Stimulated activated CD8-positive, alpha-beta memory T cell treated with anti-CD3 and anti-CD28 coated beads, Interleukin-4, amount 100 ng/mL, for 48 hours (primary cell): ENCODE data around the gene CFAP251.

Source experiments
- DNase-seq: peaks from one replicate; pipeline ENCODE4 v3.0.0-alpha.2; 2020

CFAP251 gene

DNA sequence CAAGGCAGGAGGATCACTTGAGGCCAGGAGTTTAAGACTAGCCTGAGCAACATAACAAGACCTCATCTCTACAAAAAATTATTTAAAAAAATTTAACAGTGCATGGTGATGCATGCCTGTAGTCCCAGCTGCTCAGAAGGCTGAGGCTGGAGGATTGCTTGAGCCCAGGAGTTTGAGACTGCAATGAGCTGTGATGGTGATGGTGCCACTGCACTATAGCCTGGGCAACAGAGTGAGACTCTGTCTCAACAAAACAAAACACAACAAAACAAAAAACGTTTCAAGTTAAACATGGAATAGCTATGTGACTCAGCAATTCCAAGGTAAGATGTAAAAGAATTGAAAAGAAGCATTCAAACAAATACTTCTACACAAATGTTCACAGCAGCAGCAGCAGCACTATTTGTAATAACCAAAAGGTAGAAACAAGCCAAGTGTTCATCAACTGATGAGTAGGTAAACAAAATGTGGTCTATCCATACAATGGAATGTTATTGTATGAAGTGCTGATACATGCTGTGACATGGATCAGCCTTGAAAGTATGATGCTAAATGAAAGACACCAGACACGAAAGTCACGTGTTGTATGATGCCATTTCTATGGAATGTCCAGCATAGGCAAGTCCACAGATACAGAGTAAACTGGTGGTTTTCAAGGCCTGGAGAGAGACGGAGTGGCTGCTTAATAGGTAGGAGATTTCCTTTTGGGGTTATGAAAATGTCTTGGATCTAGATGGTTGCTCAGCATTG lies 31.4 kb downstream of the CFAP251 start:
- no peak for DNase-seq

DNA sequence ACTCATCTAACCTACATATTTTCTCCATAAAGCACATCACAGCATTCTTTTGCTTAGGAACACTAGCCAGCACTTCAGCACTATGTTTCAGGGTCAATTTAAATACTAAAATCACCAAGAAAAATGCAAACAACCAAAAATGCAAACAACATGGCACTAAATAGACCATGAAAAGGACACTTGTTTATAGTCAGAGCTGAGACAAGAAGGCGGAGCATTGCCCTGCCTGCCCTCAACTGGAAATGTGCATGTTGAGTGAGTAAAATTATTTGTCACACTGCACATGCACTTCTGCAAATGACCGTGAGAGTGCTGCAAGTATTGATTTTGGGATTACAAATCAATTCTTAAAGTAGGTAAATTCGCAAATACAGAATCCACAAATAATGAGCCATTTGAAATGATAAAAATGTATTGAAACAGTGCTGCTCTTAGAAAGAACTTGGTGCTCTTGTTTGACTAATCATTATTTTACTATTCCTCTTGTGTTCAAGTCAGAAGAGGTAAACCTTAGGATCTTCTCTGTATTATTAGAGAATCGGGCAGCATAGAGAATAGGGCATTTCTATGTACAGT lies 34.8 kb downstream of the CFAP251 start:
- no peak for DNase-seq

DNA sequence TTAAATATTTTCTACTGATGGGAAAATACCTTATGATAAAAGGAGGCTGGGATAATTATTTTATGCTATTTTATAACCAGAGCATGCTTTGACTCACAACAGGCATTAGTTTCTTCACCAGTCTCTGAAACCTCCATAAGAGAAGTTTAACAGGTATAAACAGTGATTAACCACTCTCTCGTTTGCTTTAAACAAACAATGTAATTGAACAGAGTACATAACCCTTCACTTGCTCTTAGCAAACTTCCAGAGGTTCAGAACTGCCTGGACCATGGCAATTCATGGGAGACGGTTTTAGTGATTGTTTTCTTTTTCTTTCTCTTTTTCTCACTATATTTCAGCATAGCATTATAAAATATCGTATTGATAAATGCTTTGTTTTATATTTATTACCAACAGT lies 35.3 kb downstream of the CFAP251 start:
- no peak for DNase-seq

GRCh38 chr12:121955258-121956237 lies 37.2 kb downstream of the CFAP251 start:
- DNase-seq, result no peak

DNA sequence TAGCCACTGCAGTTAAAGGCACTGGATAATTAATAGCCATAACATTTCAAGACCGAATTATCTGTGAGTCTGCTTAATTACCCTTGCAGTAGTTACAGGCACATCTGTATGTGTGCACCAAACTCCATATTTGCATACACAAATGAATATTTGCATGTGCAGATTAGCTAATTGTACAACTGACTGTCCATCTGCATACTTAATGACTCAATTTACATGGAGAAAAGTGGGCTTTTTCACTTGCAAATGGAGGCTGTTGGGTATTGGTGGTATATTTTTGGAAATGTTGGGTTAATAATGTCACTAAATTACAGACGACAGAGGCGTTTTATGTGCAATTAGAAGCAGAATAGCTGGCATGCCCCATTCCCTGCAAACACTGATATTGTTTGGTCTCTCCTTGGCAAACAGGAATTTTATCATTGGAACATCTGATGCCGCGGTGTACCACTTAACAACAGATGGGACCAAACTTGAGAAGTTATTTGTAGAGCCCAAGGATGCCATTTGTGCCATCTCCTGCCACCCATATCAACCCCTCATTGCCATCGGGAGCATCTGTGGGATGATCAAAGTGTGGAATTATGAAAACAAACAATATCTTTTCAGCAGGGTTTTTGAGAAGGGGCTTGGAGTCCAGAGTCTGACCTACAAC lies 39.6 kb downstream of the CFAP251 start:
- DNase-seq, result no peak

GRCh38 chr12:121958541-121959240 lies 40.3 kb downstream of the CFAP251 start:
- DNase-seq, result no peak

- DNase-seq, result no peak
Measured at GRCh38 chr12:121960541-121960940, 42.1 kb downstream of the CFAP251 start.

DNA sequence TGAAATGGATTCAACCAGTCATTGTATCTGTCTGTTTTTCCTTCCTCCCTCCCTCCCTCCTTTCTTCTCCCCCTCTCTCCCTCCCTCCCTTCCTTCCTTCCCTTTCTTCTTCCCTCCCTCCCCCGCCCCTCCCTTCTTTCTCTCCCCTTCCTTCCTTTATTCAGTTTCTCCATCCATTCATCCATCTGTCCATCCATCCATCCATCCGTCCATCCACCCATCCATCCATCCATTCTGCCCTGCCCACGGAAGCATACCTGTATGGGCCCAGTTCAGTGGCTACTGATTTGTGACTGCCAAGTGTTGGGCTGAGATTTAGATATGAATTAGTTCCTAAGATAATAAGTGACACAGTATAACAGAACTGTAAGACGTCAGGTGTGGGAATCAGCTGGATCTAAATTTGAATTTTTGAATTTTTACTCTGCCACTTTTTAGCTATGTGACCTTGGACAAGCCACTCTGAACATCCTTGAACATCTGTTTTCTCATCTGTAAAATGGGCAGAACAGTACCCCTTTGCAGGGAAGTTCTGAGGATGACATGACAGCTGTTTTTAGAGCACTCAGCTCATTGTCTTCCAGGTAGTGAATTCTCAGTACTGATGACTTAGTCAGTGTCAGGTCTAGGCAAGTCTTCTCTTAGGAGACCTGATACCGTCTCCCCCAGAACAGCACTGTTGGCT lies 42.9 kb downstream of the CFAP251 start:
- no peak for DNase-seq

DNA sequence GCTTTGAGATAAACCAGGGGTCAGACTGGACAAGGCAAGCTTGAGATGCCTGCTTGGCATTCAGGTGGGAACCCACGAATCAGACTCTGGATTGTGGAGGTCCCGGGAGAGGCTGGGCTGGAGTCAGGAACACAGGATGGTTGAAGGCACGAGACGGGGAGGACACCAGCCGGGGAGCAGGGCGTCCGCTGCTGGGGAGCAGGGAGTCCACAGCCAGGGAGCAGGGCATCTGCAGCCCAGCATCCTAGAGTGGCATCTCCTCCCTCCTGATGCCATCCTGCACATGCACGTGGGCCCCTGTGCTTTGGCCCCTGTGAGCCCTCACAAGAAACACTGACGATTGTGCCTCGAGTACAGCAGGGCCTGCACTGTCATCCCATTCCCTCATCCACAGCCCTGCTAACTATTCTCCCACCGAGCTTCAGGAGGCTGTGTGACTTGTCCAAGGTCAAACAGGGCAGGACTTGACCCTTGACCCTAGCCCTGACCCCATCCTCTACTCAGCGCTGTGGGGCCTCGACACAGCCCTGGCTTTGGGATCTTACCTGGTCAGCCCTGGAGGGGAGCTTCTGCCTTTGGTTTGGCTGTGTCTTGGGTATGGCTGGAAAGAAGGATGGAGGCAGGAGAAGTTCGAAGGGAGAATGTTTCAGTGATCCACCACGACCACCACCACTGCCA lies 45.1 kb downstream of the CFAP251 start:
- no peak for DNase-seq

- no peak for DNase-seq
Measured at GRCh38 chr12:121964813-121965643, 46.6 kb downstream of the CFAP251 start.

DNA sequence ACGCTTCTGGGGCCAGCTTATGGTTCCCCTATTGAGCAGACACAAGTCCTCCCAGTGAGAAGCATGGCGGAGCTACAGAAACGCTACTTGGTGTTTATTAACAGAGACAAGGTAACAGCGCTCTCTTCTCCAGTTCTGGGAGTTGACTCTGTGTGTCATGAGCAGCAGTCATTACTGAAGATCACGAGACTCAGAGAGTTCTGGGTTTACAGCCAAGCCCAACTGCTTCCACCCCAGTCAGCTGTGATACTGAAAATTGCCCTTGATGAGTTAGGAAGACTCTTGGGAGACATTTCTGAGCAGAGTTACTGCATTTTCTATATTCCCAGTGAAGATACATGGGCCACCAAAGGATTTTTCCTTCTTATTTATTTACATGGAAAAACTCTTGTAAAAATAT lies 48.6 kb downstream of the CFAP251 start:
- DNase-seq, result no peak

DNA sequence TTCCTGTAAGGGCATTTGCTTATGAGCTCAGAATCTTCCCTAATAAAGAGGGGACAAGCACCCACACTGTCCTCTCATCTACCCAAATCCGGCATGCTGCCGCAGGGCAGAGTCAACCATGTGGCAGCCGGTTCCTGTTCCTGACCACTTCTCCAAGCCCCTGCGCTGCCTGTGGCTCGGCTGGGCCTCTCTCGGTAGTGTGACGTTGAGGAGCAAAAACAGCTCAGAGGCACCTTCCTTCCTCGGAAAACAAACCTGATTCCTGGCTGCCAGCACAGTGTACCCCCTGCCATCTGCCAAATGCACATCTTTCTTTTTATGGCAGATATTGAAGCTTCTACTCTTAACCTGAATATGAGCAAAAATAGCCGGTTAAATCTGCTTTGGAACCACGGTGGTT lies 50.5 kb downstream of the CFAP251 start:
- no peak for DNase-seq

- no peak for DNase-seq
Measured at GRCh38 chr12:121969726-121970125, 51.3 kb downstream of the CFAP251 start.

DNA sequence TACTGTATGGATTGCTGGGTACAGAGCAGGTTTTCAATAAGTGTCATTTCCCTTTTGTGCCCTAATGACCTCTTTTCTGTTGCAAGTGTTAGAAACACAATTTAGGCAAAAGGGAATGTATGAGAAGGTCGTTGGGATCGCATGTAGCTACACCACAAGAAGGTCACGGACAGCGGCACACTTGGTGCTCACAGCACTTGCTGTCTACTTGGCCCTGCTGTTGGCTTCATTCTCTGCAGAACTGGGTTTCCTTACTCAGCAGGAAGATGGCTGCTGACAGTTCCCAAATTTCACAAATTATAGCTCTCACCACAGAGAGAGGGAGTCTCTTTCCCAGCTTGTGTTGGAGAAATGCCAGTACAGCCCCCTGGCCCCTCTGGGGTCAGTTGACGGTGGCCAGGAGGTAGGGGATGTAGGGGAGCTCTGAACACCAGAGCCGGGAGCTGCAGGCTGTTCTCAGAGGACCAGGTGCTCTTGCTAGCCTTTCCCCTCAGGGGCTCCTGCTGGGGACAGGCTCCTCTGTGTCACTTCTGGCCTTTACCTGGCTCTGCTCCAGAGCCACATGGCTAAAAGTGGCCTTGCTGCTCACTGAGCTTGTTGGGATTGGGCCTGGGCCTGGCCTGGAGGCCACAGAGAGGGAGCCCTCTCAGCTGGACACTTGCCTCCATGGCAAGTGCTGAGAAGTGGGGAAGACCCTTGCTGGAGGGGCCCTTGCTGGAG lies 52.3 kb downstream of the CFAP251 start:
- DNase-seq, result no peak

DNA sequence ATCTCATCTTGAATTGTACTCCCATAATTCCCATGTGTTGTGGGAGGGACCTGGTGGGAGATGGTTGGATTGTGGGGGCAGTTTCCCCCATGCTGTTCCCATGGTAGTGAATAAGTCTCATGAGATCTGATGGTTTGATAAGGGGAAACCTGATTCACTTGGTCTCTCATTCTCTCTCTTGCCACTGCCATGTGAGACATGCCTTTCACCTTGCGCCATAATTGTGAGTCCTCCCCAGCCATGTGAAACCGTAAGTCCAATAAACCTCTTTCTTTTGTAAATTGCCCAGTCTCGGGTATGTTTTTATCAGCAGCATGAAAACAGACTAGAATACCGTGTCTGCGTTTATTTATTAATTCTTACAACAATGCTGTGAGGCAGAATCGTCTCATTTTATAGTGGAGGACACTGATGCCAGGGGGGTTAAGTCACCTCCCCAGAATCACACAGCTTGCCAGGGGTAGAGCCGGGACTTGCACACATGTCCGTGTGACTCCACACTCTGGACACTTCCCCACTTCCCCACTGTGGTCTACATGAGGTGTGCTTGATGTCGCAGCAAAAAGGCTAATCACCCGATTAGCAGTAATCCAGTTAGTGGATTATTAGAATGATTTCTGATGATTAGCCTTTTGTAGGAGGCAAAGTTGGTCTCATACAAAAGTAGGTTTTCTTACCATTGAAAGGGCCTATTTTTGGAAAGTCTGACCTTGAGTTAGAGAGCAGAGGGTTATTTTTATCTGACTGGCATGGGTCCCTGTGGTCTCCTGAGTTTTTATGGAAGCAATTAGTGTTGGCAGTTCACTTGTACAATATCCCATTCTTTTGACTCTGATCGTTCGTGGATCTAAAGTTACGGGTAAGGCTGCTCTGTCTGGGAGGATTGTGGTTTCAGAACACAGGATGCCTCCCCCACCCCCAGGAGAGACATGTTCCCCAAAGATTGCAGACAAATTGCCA lies 55.9 kb downstream of the CFAP251 start:
- no peak for DNase-seq

- no peak for DNase-seq
Measured at GRCh38 chr12:121975021-121975420, 56.6 kb downstream of the CFAP251 start.

DNA sequence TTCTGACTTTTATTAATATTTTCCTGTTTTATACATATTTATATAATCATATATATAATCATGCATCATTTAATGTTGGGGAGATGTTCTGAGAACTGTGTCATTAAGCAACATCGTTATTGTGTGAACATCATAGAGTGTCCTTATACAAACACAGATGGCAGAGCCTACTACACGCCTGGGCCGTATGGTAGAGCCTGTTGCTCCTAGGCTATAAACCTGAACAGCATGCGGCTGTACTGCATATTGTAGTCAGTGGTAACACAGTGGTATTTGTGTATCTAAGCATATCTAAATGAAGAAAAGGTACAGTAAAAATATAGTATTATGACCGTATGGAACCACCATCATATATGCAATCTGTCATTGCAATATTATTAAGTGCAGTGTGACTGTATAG lies 58.6 kb downstream of the CFAP251 start:
- DNase-seq, result no peak

- peak; percentile 48 for DNase-seq
Measured at GRCh38 chr12:121980191-121980891, 61.9 kb downstream of the CFAP251 start.
